Activated effector memory CD4-positive, alpha-beta T cell treated with Interleukin-2 at 50 U/mL for 16 hours (primary cell): ENCODE results near the gene ZFP64.

ENCODE experiments used
- DNase-seq: peaks from one replicate; pipeline ENCODE4 v3.0.0-alpha.2; 2020

ZFP64 gene

GRCh38 chr20:52103335-52103912 is 88.2 kb downstream of the ZFP64 start:
- no peak for DNase-seq

GRCh38 chr20:52102559-52102958 is 89.0 kb downstream of the ZFP64 start:
- no peak for DNase-seq

- no peak for DNase-seq
These were observed 89.5 kb downstream of the ZFP64 start for GRCh38 chr20:52102126-52102525.
